Measurements from ENCODE around the gene WDR89.
"Not testable (repeated sequence)": the region's sequence is repeated elsewhere in the genome, so short reads cannot be mapped to it uniquely, and the experiment has no call there.

The WDR89 gene

GRCh38 chr14:63642656-63643382 lies 1.1 kb upstream of the WDR89 start:
- no peak for TF ChIP-seq CTCF (IDR thresholded peaks at IDR 0.05; ENCODE audit: low read length, missing control alignments)
- peak; percentile 11 for DNase-seq (ENCODE audit: low read depth)

GRCh38 chr14:63642229-63642611 lies 549 bp upstream of the WDR89 start:
- peak; percentile 98 for DNase-seq (ENCODE audit: low read depth)
- peak overlapping the region; percentile 85 for H3K4me3 ChIP-seq (replicated peaks; ENCODE audit: low read depth, low read length)
- no peak for TF ChIP-seq CTCF (IDR thresholded peaks at IDR 0.05; ENCODE audit: low read length, missing control alignments)

More at GRCh38 chr14:63642656-63643382, 1.1 kb upstream of the WDR89 start:
- H3K4me3 ChIP-seq (replicated peaks; ENCODE audit: low read depth, low read length) = peak overlapping the region; percentile 85

- TF ChIP-seq CTCF (IDR thresholded peaks at IDR 0.05; ENCODE audit: low read length, missing control alignments) = no peak
- DNase-seq (ENCODE audit: low read depth) = no peak
- H3K4me3 ChIP-seq (replicated peaks; ENCODE audit: low read depth, low read length) = no peak overlapping the region
Measured at GRCh38 chr14:63638493-63638892, 3.2 kb downstream of the WDR89 start.

- DNase-seq (ENCODE audit: low read depth); H3K4me3 ChIP-seq (replicated peaks; ENCODE audit: low read depth, low read length): not testable (repeated sequence)
Measured at GRCh38 chr14:63636094-63636635, 5.5 kb downstream of the WDR89 start.

GRCh38 chr14:63633801-63634200 lies 7.9 kb downstream of the WDR89 start:
- peak; percentile 9 for TF ChIP-seq CTCF (IDR thresholded peaks at IDR 0.05; ENCODE audit: low read length, missing control alignments)
- H3K4me3 ChIP-seq (replicated peaks; ENCODE audit: low read depth, low read length) = no peak overlapping the region
- DNase-seq (ENCODE audit: low read depth) = peak; percentile 13

GRCh38 chr14:63632932-63633514 lies 8.6 kb downstream of the WDR89 start:
- DNase-seq (ENCODE audit: low read depth) = peak; percentile 50
- peak; percentile 73 for TF ChIP-seq CTCF (IDR thresholded peaks at IDR 0.05; ENCODE audit: low read length, missing control alignments)
- no peak overlapping the region for H3K4me3 ChIP-seq (replicated peaks; ENCODE audit: low read depth, low read length)

GRCh38 chr14:63624701-63625100 lies 17.0 kb downstream of the WDR89 start:
- no peak for TF ChIP-seq CTCF (IDR thresholded peaks at IDR 0.05; ENCODE audit: low read length, missing control alignments)
- no peak overlapping the region for H3K4me3 ChIP-seq (replicated peaks; ENCODE audit: low read depth, low read length)
- DNase-seq (ENCODE audit: low read depth) = no peak

Data from fibroblast of pulmonary artery (primary cell).